ENCODE measurements around the gene DRAP1. TPM values are rescaled to one million over a fixed set of nuclear protein-coding genes. Genes with fewer than 3 reads are reported as not detected.
"Not testable (repeated sequence)": the region's sequence is repeated elsewhere in the genome, so short reads cannot be mapped to it uniquely, and the experiment has no call there.

The DRAP1 gene
- total RNA-seq, 1 donor from 2014 or later: 165 TPM

GRCh38 chr11:65928667-65929066 is 9.4 kb downstream of the DRAP1 start:
- DNase-seq (ENCODE audit: low read depth): no peak

GRCh38 chr11:65931773-65932557 is 12.7 kb downstream of the DRAP1 start:
- DNase-seq (ENCODE audit: low read depth): no peak

DNA sequence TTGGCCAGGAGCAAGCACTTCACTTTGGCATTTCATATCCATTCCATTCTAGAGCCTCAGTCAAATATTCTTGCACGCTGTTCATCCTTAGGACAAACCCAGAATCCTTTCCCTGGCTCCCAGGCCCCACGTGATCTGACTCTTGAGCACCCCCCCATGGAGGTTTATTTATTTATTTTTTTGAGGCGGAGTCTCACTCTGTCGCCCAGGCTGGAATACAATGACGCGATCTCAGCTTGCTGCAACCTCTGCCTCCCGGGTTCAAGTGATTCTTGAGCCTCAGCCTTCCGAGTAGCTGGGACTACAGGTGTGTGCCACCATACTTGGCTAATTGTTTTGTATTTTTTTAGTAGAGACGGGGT is 13.3 kb downstream of the DRAP1 start:
- no peak for DNase-seq (ENCODE audit: low read depth)

- peak; percentile 31 for DNase-seq (ENCODE audit: low read depth)
These were observed 14.8 kb downstream of the DRAP1 start for GRCh38 chr11:65934014-65934413.

GRCh38 chr11:65937766-65938165 is 18.5 kb downstream of the DRAP1 start:
- DNase-seq (ENCODE audit: low read depth): no peak

- DNase-seq (ENCODE audit: low read depth): no peak
These were observed 22.6 kb downstream of the DRAP1 start for GRCh38 chr11:65941720-65942310.

DNA sequence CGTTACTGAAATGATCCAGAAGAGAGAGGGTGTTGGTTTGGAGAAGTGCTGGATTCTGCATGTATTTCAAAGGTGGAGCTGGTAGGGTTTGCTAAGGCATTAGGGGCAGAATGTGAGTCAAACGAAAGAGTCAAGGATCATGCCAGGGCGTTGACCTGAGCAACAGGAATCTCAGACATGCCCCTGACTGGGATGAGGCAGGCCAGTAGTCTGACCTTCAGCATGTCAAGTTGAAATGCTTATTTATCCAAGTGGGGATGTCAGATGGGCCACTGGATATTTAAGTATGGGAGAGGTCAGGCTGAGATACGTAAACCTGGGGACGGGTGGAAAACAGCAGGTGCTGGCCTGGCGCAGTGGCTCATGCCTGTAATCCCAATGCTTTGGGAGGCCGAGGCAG is 23.3 kb downstream of the DRAP1 start:
- DNase-seq (ENCODE audit: low read depth): no peak

- DNase-seq (ENCODE audit: low read depth): no peak
These were observed 25.0 kb downstream of the DRAP1 start for GRCh38 chr11:65944191-65944590.

- DNase-seq (ENCODE audit: low read depth): no peak
These were observed 25.5 kb downstream of the DRAP1 start for GRCh38 chr11:65944767-65945166.

GRCh38 chr11:65945430-65945911 is 26.2 kb downstream of the DRAP1 start, which contains the start of gene TSGA10IP:
TSGA10IP (plus strand) TSS chr11:65945480; CDS start chr11:65945676, 196 bp downstream.
- DNase-seq (ENCODE audit: low read depth): no peak

DNA sequence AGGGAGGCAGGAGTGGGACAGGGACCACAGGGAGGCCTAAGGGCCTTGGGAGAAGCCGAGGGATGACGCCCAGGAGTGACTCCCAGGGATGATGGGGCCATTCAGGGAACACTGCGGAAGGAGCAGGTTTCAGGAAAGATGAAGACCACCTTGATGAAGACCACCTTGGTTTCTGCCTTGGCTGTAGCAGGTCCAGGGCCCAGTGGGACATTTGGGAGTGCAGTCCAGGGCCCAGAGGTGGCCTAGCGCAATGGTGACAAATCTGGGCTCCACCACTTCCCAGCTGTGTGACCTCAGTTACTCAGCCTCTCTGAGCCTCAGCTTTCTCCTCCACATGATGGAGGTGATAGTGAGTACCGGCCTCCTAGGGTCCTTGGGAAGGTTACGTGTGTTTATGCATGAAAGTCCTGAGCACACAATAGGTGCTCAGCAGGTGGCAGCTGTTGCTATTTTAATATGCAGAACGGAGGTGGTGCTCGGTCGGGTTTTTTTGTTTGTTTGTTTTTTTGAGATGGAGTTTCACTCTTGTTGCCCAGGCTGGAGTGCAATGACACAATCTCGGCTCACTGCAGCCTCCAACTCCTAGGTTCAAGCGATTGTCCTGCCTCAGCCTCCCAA is 26.8 kb downstream of the DRAP1 start:
- no peak for DNase-seq (ENCODE audit: low read depth)

- no peak for DNase-seq (ENCODE audit: low read depth)
These were observed 27.4 kb downstream of the DRAP1 start for GRCh38 chr11:65946655-65947054.

GRCh38 chr11:65947133-65947532 is 27.9 kb downstream of the DRAP1 start:
- DNase-seq (ENCODE audit: low read depth): no peak

DNA sequence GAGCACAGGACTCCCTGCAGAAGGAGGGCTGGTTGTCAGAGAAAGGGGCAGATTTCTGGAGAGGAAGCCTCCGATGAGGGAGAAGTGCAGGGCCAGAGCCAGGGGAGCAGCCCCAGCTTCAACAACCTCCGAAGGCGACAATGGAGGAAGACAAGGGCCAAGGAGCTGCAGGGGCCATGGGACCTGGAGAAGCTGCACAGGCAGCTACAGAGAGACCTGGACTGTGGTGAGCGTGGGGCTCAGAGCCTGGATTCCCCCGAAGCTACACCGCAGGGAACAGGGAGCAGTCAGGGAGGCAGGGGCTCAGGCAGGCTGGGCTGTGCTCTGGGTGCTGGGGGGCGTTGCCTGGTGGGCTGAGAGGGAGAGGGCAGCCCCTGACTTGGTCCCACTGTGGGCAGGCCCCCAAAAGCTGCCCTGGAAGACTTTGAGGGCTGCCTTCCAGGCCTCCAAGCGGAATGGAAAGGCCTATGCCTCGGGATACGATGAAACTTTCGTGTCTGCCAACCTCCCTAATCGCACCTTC is 28.4 kb downstream of the DRAP1 start:
- DNase-seq (ENCODE audit: low read depth): no peak

DNA sequence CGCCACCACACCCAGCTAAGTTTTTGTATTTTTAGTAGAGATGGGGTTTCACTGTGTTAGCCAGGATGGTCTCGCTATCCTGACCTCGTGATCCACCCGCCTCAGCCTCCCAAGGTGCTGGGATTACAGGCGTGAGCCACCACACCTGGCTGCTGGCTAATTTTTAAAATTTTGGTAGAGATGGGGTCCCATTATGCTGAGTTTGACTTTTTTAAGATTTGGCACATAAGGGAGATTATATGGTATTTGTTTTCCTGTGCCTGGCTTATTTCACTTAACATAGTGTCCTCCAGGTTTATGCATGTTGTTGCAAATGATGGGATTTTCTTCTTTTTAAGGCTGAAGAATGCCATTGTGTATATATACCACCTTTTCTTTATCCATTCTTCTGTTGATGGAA is 31.5 kb downstream of the DRAP1 start:
- DNase-seq (ENCODE audit: low read depth): not testable (repeated sequence)

- DNase-seq (ENCODE audit: low read depth): not testable (repeated sequence)
These were observed 32.4 kb downstream of the DRAP1 start for GRCh38 chr11:65951641-65952040.

GRCh38 chr11:65952052-65952521 is 32.9 kb downstream of the DRAP1 start:
- no peak for DNase-seq (ENCODE audit: low read depth)

DNA sequence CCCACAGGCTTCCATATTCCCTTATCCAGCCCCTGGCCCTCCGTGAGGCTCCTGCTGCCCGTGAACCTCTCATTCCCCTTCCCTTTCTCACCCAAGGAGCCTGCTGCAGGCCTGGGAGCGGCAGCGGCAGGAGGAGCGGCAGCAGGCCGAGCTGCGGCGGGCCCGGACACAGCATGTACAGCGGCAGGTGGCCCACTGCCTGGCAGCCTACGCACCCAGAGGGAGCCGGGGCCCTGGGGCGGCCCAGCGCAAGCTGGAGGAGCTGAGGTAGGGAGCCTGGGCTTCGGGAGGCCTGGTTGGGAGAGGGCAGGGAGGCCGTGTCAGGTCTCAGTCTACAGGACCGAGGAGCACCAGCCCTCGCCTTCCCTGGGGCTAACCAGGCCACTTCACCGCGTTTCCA is 34.2 kb downstream of the DRAP1 start:
- no peak for DNase-seq (ENCODE audit: low read depth)

DNA sequence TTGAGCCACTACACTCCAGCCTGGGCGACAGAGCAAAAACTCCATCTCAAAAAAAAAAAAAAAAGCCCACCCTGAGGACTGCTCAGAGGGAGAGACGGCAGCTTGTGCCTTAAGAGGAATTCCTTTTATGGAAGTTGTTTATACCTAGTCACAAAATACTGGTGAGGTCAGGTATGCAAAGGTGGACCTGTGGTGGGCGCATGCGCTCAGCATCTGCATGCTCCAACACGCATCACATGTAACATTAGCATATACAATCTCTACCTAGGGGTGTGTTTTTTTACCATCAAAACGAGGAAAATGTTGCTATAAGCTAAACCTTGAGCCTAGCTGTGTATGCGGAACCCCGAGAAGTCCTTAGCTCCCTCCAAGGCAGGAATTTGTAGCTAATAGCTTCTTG is 35.5 kb downstream of the DRAP1 start:
- no peak for DNase-seq (ENCODE audit: low read depth)

- no peak for DNase-seq (ENCODE audit: low read depth)
These were observed 39.1 kb downstream of the DRAP1 start for GRCh38 chr11:65958291-65958690.

DNA sequence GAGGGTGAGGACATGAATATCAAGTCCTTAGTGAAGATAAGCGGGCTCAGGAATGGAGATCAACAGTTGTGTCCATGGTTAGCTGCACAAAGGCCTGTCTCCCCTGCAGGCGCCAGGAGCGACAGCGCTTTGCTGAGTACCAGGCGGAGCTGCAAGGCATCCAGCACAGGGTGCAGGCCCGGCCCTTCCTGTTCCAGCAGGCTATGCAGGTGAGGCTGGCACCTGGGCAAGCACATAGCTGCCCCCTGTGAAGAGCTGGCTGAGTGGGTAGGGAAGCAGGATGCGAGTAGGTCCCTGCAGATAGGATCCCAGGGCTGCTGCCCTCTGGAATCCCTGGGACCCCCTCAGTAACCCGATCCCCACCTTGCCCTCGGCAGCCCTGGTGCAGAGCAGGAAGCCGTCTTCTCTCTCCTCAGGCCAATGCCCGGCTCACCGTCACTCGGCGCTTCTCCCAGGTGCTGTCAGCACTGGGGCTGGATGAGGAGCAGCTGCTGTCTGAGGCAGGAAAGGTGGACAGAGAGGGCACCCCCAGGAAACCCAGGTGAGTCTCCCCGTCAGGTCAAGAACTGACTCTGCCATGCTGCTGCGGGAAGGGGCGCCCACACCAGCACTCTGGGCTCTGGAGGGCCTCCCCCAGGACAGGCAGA is 39.7 kb downstream of the DRAP1 start:
- DNase-seq (ENCODE audit: low read depth): no peak
